Measurements from ENCODE around the gene CCL17.
"Not testable (repeated sequence)": the region's sequence is repeated elsewhere in the genome, so short reads cannot be mapped to it uniquely, and the experiment has no call there.

Gene CCL17

GRCh38 chr16:57430955-57431354 lies 26.4 kb downstream of the CCL17 start:
- FAIRE-seq (no peak), DNase-seq (ENCODE audit: low spot score) (no peak)

- no peak for FAIRE-seq
- DNase-seq (ENCODE audit: low spot score), result no peak
Measured at GRCh38 chr16:57432505-57432904, 27.9 kb downstream of the CCL17 start.

GRCh38 chr16:57432989-57433388 lies 28.4 kb downstream of the CCL17 start:
- no peak for DNase-seq (ENCODE audit: low spot score)
- no peak for FAIRE-seq

GRCh38 chr16:57434003-57434402 lies 29.4 kb downstream of the CCL17 start:
- DNase-seq (ENCODE audit: low spot score) (no peak), FAIRE-seq (no peak)

- DNase-seq (ENCODE audit: low spot score) (no peak), FAIRE-seq (no peak)
Measured at GRCh38 chr16:57435838-57436237, 31.3 kb downstream of the CCL17 start.

- FAIRE-seq; DNase-seq (ENCODE audit: low spot score): not testable (repeated sequence)
Measured at GRCh38 chr16:57439947-57440346, 35.4 kb downstream of the CCL17 start.

- not testable (repeated sequence) for FAIRE-seq; DNase-seq (ENCODE audit: low spot score)
Measured at GRCh38 chr16:57440551-57440950, 36.0 kb downstream of the CCL17 start.

GRCh38 chr16:57444711-57445110 lies 40.1 kb downstream of the CCL17 start:
- DNase-seq (ENCODE audit: low spot score), result no peak
- no peak for FAIRE-seq

GRCh38 chr16:57445510-57445909 lies 40.9 kb downstream of the CCL17 start:
- DNase-seq (ENCODE audit: low spot score) (no peak), FAIRE-seq (no peak)

GRCh38 chr16:57446531-57447185 lies 42.1 kb downstream of the CCL17 start:
- no peak for FAIRE-seq
- peak; percentile 32 for DNase-seq (ENCODE audit: low spot score)

GRCh38 chr16:57447186-57447962 lies 42.8 kb downstream of the CCL17 start, which contains the start of the genes CIAPIN1 and COQ9:
TSS of gene CIAPIN1 (minus strand) at chr16:57447385. CDS start at chr16:57440928, 6,457 bp downstream.
TSS of gene COQ9 (plus strand) at chr16:57447479. CDS start at chr16:57447506, 27 bp downstream.
- DNase-seq (ENCODE audit: low spot score) (peak; percentile 98), FAIRE-seq (peak; percentile 92)

GRCh38 chr16:57452021-57452420 lies 47.5 kb downstream of the CCL17 start:
- DNase-seq (ENCODE audit: low spot score) (no peak), FAIRE-seq (no peak)

- FAIRE-seq (peak; percentile 88), DNase-seq (ENCODE audit: low spot score) (peak; percentile 94)
Measured at GRCh38 chr16:57462209-57462977, 57.8 kb downstream of the CCL17 start, which contains the start of gene POLR2C. TSS of gene POLR2C (plus strand) at chr16:57462679. CDS start at chr16:57462725, 46 bp downstream.

GRCh38 chr16:57462978-57463362 lies 58.4 kb downstream of the CCL17 start:
- FAIRE-seq (no peak), DNase-seq (ENCODE audit: low spot score) (no peak)

- FAIRE-seq, result no peak
- no peak for DNase-seq (ENCODE audit: low spot score)
Measured at GRCh38 chr16:57464523-57464922, 60.0 kb downstream of the CCL17 start.
